GM23338 (cell line): ENCODE measurements around the gene PRKCH.

ENCODE experiments used
- CREB1 ChIP-seq: fragments of 250-450 bp; sonication (Bioruptor Pico); IDR thresholded peaks from 2 replicates; pipeline ENCODE4 v1.5.0; 2020; ENCODE audit warnings: low read depth, mild to moderate bottlenecking, moderate library complexity
- CTCF ChIP-seq, 2 experiments: fragments of 200-600 bp in 1 of 2; sonication (generic) in 1 of 2; conservative IDR thresholded peaks; 2 replicates each; pipeline versions ENCODE4 v1.5.1 to v1.6.1; 2016 to 2017; ENCODE audit warnings: antibody characterized with exemption in 2 of 2, low read depth in 2 of 2, mild to moderate bottlenecking in 2 of 2, moderate library complexity in 1 of 2
- POLR2AphosphoS5 ChIP-seq: IDR thresholded peaks from 2 replicates; pipeline ENCODE4 v1.6.1; 2016; ENCODE audit warnings: antibody characterized with exemption, low read depth
- REST ChIP-seq: IDR thresholded peaks from one replicate; pipeline ENCODE4 v1.6.1; 2018; ENCODE audit warnings: antibody characterized with exemption; ENCODE audit not compliant: unreplicated experiment

GRCh38 chr14:61406198-61406597 lies 84.8 kb downstream of the PRKCH start:
- TF ChIP-seq CTCF (conservative IDR thresholded peaks at IDR 0.05; ENCODE audit: low read depth in 2 of 2): no peak
- TF ChIP-seq CREB1 (CRISPR knock-in tag): no peak
- no peak for TF ChIP-seq POLR2AphosphoS5
- TF ChIP-seq REST: no peak
